ENCODE results near the gene ZNF511.

DNA sequence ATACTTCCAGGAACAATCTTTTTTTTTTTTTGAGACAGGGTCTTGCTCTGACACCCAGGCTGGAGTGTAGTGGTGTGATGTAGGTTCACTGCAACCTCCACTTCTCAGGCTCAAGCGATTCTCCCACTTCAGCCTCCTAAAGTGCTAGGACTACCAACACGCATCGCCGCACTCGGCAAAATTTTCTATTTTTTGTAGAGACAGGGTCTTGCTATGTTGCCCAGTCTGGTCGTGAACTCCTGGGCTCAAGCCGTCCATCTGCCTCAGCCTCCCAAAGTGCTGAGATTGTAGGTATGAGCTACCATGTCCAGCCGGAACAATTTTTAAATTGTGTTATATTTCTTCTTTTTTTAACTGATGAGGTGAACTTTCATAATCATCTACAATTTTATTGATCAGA, 2.1 kb downstream of the ZNF511 start:
- no peak for TF ChIP-seq CTCF (IDR thresholded peaks at IDR 0.05; ENCODE audit: low read length)
- no peak for TF ChIP-seq EZH2phosphoT487 (IDR thresholded peaks at IDR 0.05; ENCODE audit: low read length)
